GM21360 (cell line): ENCODE measurements around the gene KCNIP1.
A peak's percentile ranks its signal among the peaks of the same experiment; 100 is the strongest.

Experiments
- ATAC-seq: cut with Tn5 transposase; IDR thresholded peaks from one replicate; pipeline ENCODE4 v1.9.1; 2021; ENCODE audit warnings: mild to moderate bottlenecking, moderate library complexity; ENCODE audit not compliant: unreplicated experiment

KCNIP1 gene

DNA sequence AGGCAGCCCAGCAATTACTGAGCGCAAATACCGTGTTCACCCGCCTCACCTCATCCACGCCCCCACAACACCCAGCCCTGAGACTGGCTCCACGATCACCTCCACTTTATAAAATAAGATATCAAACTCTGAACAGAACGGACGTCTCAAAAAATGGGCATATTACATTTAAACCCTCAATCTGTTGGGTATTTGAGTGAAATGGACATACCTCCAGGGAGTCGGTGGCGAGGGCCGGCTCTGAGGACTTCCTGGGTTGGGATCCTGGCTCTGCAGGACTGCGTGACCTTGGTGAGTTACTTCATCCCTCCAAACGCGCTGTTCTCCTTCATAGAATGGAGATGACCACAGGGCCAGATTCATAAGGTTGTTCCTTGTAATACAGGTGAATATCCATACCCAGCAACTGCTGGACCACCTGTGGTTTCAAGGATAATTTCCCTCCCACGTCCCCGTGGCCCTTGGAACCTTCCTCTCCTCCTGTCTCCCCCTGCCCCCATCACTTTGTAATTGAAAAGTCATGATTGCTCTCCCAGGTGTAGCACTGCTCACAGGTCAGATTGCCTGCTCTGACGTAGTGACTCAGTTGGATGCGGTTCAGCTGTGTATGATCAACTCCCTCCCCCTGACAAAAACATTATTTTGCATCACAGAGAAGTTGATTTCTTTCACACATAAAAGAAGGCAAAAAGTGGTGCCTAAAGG, 135.6 kb downstream of the KCNIP1 start:
- ATAC-seq = no peak

DNA sequence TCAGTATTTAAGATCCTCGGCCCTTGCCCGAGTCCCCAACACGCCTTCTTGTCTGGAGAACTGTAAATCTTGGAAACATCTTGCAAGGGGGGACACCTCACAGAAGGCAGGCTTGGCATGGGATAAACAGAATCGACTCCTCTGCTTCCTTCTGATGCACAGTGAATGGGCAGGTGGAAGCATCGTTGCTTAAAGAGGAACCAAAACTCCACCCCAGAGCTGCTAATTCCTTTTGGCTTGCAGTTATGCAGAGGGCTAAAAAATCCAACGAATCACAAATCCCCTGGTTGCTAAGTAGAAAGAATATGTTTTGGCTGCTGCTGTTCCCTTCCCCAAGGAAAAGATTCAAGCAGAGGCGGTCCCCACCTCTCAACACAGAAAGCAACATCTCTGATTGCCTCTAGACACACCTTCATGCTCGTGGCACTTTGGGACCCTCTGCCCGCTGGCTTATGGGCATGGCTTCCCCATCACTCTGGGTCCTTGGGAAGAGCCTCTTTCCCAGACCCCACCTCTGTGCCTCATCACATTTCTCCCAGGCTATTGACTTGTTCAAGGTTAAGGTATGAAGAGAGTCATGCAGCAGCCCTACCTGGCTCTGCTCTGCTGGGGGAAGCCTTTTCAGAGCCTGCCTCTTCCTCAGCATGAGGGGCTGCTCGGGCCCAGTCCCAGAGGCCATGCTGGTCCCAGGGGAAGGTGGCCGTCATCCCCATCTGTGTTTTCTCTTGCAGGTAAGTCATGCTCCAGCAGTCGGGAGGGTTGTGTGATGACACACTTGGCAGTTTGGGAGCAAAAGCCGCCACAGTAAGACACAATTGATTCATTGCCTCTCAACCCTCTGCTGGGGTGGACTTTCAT, 137.1 kb downstream of the KCNIP1 start:
- ATAC-seq = no peak

DNA sequence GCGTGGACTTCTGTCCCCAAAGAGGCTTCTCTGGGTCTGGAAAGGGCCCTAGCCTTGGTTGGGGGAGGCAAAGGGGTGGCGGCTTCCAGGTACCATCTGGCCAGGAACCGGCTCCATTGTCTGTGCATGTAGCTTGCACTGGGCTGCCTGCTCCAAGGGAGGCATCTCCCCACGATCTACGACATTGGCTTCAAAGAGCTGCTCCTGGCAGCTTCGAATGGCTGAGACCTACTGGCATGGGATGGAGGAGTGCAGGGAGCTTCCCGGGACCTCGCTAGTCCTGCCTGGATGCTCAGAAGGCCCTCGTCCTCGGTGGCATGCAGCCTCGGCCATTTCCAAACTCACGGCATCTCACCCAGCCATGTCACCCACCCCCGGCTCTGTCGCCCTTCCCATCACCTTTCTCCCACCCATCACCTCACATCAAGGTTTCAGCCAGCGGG, 137.8 kb downstream of the KCNIP1 start:
- no peak for ATAC-seq

DNA sequence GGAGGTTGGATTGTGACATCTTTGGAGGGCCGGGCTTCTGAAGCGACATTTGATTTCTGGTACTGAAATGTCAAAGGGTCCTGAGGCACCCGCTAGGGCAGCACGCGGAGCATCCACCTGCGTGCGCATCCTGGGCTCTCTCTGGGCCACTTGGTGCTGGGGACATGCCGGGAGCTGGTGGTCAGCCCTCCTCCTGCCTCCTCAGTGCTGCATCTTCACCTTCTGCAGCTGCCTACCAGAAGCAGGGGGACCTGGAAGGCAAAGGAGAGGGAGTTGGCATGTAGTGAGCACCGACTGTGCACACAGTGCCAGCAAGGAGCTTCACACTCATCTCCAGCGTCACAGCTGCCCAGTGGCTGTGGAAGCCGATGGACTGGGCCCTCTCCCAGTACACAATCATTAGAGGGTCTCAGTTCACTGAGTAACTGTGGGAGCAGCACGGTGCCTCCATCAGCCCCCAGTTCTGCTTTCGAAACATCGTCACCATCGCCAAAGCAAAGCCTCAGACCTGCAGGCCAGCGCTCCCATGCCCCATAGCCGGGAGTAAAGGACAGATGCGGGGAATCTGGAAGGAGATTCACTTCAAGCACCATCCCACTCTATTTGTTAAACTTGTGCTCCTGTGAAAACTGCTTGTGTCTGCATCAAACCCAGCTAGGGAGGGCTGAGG, 138.4 kb downstream of the KCNIP1 start:
- no peak for ATAC-seq

DNA sequence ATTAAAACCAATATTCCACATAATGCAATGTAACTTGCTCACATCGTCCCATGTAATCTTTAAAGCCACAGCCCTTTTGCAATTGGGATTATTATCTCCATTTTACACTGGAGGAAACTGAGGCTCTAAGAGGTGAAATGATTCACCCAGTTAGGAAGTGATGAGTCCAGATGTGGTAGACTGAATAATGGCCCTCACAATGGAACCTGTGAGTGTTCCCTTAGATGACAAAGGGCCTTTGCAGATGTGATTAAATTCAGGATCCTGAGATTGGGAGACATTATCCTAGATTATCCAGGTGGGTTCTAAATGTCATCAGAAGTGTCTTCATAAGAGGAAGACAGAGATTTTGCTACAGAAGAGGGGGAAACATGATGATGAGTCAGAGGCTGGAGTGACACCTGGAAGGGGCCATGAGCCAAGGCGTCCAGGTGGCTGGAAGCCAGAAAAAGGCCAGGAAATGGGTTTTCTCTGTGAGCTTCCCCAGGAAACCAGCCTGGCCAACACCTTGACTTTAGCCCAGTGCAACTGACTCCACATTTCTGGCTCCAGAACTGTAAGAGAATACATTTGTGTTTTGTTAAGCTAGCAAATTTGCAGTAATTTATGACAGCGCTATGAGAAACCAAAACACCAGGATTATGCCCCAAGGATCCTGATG, 139.1 kb downstream of the KCNIP1 start:
- ATAC-seq = no peak

DNA sequence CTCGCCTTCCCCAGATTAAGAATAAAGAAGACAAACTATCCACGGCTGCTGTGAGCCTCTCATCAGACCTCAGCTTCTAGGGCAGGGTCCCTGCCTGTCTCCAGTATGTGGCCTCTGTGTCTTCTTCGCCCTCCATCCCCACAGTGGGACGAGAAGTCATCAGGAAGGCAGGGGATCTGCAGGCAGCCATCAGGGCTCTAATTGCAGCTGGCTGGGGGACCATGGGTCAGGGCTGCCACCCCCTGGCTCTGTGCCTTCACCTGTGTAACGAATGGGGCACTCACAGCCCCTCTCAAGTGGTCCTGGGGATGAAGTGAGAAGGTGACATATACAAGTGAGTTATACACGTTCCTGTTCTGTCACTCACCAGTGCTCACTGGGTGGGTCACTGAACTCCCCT, 139.8 kb downstream of the KCNIP1 start:
- no peak for ATAC-seq

DNA sequence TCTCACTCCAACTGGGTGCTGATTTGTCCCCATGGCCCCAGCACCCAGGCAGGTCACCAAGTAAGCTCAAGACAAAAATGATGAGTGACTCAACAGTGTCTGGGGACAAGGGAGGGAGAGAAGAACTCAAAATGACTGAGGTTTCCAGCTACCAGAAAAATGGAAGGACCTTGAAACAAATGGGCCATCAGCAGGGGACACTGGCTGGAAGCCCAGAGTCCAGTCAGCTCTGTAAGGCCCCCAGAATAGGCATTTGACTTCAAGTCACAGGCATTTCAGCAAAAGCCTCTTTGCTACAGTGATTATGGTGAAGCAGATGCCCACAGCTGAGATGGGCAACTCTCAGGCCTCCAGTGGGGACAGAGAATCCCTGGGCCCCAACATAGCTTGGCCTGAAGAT, 140.7 kb downstream of the KCNIP1 start:
- no peak for ATAC-seq

DNA sequence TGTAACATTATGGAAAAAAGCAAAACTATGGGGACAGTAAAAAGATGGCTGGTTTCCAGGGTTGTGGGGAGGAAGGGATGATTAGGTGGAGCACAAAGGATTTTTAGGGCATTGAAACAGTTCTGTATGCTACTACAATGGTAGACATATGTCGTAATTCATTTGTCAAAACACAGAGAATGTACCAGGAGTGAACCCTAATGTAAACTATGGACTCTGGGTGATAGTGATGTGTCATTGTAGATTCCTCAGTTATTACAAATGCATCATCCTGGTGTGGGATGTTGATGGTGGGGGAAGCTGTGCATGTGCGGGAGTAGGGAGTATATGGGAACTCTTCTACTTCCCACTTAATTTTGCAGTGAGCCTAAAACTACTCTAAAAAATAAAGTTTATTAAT, 144.7 kb downstream of the KCNIP1 start:
- ATAC-seq = no peak

DNA sequence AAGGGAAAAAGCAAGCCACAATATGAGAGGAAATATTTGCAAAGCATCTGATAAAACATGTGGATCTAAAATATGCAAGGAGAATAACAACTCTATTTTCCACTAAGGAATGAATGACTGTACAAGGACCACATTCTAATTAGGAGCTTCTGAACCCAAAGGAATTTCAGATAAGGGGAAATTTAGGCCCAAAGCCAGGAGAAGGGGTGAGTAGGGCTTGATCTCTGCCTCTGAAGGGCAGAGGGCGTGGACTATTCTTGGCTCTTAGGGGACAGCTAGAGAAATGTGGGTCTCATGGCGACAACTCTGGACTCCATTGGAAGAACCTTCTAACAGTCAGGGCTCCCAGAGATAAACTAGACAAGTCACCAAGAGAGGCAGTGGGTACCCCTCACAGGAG, 147.0 kb downstream of the KCNIP1 start:
- ATAC-seq = no peak

DNA sequence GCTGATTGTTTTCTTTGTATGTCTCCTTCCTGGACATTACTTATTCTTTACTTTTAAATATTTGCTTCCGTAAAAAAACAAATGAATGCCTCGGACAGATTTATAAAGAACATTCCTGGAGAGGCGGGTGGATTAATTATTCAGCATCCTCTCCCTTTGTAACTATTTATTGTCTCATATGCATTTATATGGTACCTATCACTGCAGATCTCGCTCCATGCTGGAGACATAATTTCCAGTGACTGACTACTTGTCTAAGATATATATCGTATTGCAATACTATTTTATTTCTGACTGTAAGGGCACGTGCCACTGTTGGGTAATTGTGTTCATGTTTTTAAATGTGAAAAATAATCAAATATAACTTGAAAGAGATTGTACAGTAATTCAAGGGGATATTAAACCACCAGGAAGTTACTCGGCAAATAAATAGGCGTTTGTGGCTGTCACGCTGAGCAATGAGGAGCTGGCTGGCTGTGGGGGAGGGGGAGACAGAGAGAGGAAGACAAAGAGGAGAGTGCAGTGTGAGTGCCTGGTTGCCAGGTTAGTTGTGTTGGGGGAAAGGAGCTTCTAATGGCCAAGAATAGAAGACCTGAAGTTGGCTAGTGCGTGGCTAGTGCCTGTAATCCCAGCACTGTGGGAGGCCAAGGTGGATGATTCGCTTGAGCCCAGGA, 147.9 kb downstream of the KCNIP1 start:
- no peak for ATAC-seq

DNA sequence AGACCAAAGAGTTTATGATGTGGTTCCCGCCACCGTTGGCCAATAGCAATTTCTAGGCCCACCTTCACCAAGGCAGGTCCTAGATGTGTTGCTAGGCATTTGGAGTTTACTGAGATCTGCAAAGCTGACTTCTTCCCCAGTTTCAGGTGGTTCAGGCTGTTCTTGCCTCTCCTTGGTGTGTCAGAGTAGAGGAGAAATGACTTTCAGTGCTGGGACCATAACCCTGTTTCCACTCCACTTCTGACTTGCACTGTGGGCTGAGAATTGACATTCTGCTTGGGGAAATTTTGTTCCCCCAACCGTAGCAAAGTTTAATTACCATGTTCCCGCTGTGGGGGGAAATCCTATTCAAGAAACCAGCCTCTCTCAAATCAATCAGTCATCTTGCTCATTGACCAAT, 151.7 kb downstream of the KCNIP1 start:
- ATAC-seq = no peak

DNA sequence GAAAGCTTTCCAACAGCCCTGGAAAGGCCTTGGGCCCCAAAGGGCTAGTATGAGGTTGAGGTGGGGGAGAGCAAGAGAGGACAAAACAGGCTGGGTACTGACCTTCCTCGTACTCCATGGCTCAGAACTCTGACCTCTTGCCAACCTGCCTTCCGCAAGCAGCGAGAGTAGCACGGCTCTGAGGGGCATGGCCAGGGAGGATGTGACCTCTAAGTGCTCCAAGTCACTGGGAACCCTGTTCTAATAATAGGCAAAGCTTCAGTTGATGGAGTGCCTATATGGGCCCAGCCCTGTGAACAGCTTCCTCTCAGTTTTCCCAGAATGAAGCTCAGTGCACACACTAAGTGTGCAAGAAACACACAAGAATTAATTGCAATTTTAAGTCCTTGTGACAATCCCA, 152.1 kb downstream of the KCNIP1 start:
- no peak for ATAC-seq

DNA sequence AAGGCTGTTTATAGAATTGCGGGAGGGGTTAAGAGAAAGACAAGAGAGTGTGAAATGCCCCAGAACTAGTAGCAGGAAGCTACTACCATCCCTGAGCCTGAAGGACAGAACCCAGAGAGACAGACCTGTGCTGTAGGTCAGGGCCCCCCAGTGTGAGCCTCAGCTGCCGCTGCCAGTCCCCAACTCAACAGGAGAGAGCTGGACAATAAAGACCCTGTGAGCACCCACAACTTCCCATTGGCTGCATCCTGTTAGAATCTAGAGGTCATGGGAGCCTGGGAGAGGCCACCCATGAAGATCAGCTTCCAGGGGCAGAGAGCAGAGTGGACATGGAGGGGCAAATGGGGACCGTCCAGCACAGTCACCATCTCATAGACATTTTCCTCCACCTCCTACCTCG, 152.5 kb downstream of the KCNIP1 start:
- ATAC-seq = no peak

DNA sequence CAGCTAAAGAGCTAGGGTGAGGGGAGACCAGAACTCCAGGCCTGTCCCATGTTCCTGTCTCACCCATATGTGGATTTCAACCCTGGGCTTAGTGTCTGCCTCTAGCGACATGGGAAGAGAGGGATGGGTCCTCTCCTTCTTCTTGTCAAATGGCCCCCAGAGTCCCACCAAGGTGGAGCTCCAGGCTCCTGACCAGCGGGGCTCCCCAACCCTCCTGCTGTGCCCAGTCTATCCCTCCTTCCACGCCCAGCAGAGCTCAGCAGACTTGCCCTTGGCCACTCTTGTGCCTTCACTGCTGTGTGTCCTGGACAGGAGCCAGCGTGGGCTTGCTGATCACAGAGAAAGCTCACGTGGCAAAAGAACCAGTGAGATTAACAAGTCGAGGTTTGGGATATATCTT, 156.7 kb downstream of the KCNIP1 start:
- no peak for ATAC-seq

DNA sequence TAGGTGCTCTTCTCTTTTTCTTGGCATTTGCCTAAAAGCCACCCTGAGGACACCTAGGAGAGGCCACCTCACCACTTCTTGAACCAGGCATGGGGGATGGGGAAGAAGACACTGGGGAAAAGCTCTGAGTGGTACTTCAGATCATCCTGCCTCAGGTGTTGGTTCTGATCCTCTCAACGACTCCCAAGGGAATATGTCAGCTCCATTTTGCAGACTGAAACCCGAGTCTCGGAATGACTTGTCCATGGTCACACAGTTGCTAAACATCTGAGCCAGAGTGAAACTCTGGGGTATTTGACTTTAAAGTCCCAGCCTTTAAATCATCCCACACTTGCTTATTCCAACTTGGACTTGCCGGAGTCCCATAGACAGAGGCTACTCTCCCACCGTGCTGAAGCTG, 159.1 kb downstream of the KCNIP1 start:
- peak; percentile 49 for ATAC-seq

DNA sequence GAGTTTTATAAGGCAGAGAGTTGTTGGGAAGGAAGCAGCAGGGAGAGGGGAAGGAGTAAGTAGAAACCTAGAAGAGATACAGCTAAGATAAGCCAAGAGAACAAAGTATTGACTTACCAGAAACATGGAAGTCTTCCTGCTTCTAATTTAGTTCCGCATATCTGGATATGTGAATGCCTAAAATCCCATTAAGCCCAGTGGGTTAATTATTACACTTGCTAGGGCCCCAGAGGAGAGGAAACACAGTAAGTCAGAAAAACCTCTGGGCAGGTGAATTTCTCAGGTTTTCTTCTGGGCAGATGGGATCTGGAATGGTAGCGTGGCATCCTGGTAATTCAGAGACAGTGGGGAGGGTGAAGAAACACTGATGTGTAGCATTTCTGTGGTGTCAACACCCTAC, 175.0 kb downstream of the KCNIP1 start:
- no peak for ATAC-seq

DNA sequence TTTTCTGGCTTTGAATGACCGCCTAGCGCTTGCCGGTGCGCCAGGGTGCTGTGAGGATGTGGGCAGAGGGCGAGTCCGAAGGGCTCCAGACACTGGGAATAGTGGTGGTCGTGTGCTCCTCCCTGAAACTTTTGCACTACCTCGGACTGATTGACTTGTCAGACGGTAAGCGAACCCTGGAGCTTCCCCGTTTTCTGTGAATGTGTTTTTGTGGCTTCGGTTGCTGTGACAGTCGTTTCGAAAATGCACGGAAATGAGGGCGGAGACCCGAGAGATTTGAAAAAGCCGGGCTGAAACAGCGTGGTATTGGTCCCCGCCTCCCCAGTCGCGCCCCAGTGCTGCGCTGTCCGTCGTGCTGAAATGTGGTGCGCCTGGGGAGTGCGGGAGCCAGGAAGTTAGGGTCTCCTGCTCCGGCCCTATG, 177.2 kb downstream of the KCNIP1 start:
- ATAC-seq = peak; percentile 46

DNA sequence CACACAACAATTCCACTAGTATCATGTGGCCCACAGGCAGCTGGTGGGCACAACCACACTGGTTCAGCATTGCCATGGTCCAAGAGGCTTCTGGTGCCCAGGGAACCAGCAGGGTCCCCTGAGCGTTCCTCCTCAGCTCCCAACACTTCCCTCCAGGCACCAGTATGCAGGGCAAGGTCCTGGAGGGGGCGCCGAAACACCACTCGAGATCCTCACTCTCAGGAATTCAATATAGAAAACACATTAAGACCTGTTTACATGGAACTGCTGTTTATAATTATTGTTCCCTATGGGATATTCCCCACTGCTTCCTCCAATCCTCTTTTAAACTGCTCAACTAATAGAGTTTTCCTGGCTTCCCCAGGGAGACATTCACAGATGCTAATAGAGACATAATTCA, 187.8 kb downstream of the KCNIP1 start:
- no peak for ATAC-seq

DNA sequence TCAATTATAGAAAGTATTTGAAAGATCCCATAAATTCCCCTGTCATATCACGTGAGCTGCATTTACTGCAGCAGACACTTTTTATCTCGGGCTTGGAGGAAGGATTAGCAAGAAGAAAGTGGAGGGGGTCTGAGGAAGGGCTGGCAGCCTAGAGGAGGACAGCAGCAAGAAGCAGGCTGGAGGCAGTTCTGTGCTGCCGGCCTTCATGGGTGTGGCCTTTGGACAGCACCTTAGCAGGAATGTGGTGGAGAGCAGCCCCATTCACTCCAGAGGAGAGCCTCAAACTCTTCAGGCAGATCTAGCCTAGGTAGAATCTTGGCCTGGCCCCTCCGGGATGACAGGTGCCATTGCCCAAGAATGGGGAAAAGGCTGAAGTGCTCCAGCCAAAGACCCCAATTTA, 189.9 kb downstream of the KCNIP1 start:
- no peak for ATAC-seq

DNA sequence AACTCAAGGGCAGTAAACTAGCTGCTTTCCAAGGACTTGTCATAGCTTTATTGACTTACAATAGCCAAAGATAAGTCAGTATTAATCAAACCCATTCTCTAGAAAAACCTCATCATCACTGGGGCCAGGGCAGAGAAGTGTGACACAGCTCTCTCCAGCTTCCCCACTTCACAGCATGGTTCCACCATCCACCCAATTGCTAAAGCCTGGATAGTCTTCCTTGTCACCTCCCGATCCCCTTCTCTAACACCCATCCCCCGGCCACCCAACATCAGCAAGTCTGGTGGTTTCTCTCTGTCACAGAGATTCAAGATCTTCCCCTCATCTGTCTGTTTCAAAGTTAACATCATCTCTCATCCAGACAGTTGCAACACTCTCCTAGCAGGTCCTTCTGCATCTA, 191.1 kb downstream of the KCNIP1 start:
- ATAC-seq = no peak

DNA sequence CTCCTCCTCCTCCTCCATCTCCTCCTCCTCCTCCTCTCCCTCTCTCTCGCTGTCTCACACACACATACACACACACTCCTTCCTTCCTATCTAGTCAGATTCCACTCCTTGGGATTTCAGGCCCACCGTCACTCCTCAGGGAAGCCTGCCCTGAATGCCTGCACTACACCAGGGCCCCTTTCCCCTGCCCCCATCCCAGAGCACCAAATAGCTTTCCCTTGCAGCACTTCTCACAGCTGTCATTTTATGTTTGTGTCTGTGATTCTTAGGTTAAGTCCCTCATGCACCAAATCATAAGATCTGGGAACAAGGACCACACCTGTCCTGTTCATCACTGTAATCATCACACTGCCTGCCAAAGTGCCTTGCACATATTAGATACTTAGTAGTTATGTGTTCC, 193.2 kb downstream of the KCNIP1 start:
- ATAC-seq = no peak
